GM21515 (cell line): ENCODE data around the gene SMIM35.

Experiments used
- ATAC-seq: cut with Tn5 transposase; IDR thresholded peaks from one replicate; pipeline ENCODE4 v1.9.1; 2021; ENCODE audit not compliant: unreplicated experiment

SMIM35 gene

GRCh38 chr11:118059246-118059940 lies 27.4 kb downstream of the SMIM35 start:
- no peak for ATAC-seq

- no peak for ATAC-seq
Observed at GRCh38 chr11:118058311-118059245, 28.2 kb downstream of the SMIM35 start.

GRCh38 chr11:118057251-118058145 lies 29.3 kb downstream of the SMIM35 start:
- no peak for ATAC-seq

- no peak for ATAC-seq
Observed at GRCh38 chr11:118056806-118057205, 30.0 kb downstream of the SMIM35 start.

GRCh38 chr11:118055966-118056365 lies 30.8 kb downstream of the SMIM35 start:
- ATAC-seq: no peak

- ATAC-seq: no peak
Observed at GRCh38 chr11:118054712-118055640, 31.8 kb downstream of the SMIM35 start.

GRCh38 chr11:118052581-118053206 lies 34.1 kb downstream of the SMIM35 start:
- ATAC-seq: no peak

GRCh38 chr11:118051611-118052461 lies 34.9 kb downstream of the SMIM35 start:
- ATAC-seq: no peak

GRCh38 chr11:118051136-118051610 lies 35.6 kb downstream of the SMIM35 start:
- ATAC-seq: no peak

GRCh38 chr11:118050208-118050891 lies 36.4 kb downstream of the SMIM35 start:
- no peak for ATAC-seq

- no peak for ATAC-seq
Observed at GRCh38 chr11:118049771-118050170, 37.0 kb downstream of the SMIM35 start.

GRCh38 chr11:118048472-118049370 lies 38.0 kb downstream of the SMIM35 start:
- no peak for ATAC-seq

GRCh38 chr11:118047749-118048148 lies 39.0 kb downstream of the SMIM35 start:
- ATAC-seq: no peak

GRCh38 chr11:118046964-118047700 lies 39.6 kb downstream of the SMIM35 start:
- ATAC-seq: no peak

GRCh38 chr11:118046051-118046963 lies 40.5 kb downstream of the SMIM35 start:
- no peak for ATAC-seq
